ENCODE results near the gene HIVEP1.

DNA sequence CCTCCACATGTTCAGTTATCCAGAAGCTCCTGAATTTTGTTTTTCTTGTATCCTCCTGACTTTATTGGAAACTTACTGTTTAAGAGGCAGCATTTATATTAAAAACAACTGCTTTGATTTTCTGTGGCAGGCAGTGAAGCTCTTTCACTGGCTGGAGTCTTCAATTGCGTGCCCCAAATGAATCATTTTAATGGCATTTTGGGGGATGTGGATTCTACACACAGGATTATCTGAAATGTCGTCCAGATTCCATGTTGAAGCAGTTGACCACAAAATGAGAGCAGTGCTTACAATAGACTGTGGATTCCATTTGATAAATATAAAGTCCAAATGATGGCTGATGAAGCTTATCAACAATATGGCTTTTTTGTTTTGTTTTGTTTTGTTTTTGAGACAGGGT is 41.0 kb upstream of the HIVEP1 start:
- TF ChIP-seq ZNF274 (IDR thresholded peaks at IDR 0.05; ENCODE audit: low read depth, low read length) (no peak), SUZ12 (IDR thresholded peaks at IDR 0.05; ENCODE audit: extremely low read depth, insufficient read depth, insufficient read length) (no peak)
